ENCODE measurements around the gene LBHD1.
"Not testable (repeated sequence)": the region's sequence is repeated elsewhere in the genome, so short reads cannot be mapped to it uniquely, and the experiment has no call there.

LBHD1 gene

DNA sequence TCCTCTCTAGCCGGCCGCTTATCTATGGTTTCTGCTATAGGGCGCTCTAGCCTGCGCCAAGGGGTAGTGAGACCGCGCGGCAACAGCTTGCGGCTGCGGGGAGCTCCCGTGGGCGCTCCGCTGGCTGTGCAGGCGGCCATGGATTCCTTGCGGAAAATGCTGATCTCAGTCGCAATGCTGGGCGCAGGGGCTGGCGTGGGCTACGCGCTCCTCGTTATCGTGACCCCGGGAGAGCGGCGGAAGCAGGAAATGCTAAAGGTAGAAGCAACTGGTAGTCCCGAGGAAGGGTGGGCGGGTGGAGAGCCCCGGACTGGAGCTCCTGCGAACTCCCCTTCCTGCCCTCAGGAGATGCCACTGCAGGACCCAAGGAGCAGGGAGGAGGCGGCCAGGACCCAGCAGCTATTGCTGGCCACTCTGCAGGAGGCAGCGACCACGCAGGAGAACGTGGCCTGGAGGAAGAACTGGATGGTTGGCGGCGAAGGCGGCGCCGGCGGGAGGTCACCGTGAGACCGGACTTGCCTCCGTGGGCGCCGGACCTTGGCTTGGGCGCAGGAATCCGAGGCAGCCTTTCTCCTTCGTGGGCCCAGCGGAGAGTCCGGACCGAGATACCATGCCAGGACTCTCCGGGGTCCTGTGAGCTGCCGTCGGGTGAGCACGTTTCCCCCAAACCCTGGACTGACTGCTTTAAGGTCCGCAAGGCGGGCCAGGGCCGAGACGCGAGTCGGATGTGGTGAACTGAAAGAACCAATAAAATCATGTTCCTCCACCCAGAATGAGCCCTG lies at the start of gene LBHD1, which contains the start of gene UQCC3:
Gene LBHD1 (minus strand): TSS at position 660 of the 782 bp plus-strand sequence. CDS start 2,236 bp downstream, outside the sequence.
Gene UQCC3 (plus strand): TSS at position 66 of the 782 bp plus-strand sequence. CDS start 73 bp downstream, at position 139.
- DNase-seq = peak; percentile 85

DNA sequence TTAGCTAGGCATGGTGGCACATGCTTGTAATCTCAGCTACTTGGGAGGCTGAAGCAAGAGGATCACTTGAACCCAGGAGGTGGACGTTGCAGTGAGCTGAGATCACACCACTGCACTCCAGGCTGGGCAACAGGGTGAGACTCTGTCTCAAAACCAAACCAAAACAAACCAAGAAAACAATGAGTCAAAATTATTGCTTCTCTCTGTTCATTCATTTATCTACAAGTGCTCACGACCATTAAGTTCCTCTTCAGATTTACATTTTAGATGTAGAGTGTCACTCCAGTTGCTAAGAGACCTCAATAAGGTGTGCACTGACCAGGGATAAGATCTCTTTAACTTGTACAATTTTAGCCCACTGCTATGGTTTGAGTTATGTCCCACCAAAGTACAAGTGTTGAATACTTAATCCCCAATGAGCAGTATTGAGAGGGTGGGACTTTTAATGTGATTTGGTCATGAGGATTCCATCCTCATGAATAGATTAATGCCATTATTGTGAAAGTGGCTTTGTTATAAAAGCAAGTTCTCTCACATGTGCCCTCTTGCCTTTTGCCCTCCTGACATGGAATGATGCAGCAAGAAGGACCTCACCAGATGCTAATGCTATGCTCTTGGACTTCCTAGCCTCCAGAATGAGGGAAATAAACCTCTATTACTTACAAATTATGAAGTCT lies 47.4 kb upstream of the LBHD1 start:
- DNase-seq = no peak

DNA sequence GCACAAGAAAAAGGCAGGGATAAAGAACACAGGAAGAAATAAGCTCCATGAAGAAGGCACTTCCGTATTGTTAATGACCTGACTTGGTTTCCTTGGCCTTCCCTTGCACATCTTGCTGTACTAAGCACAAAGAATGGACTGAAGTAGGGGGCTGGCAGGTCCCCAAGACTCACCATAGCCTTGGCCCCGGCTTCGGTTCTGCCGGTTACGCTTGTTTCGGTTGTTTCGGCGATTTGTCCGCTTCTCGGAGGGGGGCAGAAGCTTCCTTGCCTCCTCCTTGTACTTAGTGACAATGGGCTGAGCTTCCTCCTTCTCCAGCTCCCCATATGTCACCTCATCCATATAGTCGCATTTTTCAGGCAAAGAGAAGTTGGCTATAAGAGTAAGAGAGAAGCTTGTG lies 44.7 kb upstream of the LBHD1 start:
- DNase-seq = no peak

DNA sequence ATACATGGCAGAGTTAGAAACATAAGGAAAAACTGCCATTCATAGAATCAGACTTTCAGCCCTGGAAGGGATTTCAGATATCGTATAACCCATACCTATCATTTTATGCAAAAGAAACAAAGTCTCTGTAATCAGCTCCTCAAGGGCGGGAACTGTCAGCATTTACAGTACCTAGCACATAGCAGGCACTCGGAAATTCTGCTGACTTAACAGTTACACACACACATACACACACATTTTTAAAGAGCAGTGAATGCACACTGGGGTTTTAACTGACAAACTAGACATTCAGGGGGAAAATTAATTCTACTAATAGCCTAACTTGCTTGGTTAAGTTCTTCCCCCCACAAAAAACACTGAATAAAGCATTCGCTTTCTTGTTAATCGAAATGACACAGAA lies 44.1 kb upstream of the LBHD1 start:
- no peak for DNase-seq

DNA sequence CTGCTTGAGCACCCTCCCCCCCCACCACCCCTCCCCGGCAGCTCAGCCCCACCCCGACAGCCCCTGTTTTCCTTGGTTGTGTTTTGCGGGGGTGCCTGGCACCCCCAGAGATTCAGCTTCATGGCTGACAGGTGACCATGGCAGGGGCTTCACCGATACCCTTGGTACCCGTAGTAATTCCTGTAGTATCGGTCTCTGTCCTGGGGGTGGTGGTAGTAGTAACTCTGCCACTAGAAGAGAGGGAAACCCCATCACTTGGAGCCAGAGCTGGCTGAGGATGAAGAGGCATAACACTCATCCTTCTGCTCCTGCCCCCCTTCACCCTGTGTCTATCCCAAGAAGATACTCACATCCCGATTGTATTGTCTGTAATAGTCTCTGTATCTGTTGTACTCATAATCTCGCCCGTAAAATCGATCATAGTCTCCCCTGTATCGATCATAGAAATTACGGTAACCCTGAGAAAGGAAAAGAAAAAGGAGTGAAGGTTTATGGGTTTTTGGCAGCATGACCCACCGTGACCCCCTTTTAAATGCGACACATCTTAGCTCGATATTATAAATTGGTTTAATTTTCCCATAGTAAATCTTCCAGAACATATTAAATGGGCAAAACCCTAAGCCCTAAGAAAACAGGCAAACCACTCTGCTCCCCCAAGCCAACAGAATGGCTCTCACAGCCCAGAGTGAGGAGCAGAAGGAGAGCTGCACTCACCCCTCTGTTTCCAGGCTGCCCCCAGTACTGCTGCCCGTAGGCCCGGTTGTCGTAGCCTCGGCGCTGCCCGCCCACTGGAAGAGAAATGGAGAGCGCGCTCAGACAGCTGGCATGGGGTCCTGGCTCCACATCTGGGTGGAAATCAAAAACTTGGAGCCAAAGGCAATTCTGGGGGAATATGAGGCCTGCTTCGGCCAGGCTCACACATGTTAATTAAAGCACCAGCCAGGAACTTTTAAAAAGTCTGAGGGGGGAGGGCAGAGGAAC lies 43.4 kb upstream of the LBHD1 start:
- no peak for DNase-seq

DNA sequence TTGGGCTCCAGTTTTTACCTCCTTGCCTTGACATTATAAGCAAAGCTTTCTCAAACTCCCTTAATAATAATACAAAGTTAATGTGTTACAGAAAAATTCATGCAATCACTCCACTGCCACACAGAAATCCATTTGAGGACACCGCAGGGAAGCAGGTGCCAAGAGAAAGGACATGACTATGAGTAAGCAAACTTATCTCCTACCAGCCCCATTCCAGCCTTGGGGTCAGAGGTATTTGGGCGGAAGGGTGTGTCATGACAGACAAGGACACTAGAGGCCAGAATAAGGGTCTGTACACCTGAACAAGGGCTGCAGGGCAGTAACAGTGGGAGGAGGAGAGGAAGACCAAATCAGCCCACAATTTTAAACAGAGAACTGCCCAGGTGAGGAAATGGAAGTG lies 41.3 kb upstream of the LBHD1 start:
- DNase-seq = no peak

DNA sequence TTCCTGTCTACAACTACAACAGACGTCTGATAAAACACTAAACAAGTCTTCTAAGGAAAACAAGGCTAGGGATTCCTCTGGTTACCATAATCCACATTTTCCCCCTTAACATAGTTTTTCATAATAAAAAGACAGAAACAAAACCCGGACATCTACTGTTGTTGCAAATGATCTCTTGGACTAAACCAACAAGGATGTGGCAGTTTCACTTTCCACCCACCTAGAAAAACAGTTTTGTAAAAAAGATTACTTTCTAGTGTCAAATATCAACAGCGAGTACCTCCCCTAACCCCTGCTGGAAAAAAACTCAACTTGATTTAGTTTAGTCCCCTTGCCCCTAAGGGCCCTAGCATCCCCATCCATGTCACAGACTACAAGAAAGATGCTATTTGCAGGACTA lies 40.8 kb upstream of the LBHD1 start:
- DNase-seq = peak; percentile 38

DNA sequence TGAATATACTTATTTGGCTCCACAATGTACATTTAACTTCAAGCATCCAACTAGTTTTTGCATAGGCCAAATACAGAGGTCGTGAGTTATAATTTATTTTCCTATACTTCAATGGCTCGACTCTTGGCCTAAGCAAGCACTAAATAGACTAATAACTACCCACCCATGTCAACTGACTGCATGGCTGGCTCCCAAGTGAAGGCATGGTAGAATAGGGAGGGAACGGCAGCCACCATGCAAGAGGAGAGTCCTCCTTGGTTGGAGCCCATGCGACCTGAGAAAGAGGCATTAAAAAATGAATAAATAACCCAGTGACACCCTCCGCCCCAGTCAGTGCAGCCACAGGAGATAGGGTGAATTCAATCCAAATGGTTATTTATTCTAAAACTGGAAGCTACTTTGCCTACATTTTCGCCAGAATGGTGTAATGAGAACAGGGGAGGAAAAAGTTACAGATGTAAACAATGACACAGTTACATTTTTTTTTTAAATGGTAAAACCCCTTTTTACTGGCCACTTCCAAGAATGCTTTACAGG lies 40.3 kb upstream of the LBHD1 start:
- DNase-seq = no peak

DNA sequence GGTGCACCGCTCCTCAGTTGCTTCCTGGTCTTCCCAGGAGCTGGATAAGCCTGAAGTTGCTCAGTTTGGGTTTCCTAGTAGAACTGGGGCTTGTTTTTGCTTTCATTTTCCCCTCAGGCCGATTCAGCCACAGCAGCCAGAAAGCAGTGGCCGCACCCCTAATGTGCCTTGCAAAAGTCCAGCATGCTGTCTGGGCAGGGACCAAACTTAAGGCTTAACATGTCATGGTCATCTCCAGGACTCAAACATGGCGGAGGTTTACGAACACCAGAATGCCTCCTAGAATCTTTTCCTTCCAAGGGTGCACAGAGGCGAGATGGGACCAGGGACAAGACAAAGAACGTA lies 37.9 kb upstream of the LBHD1 start:
- DNase-seq = no peak

DNA sequence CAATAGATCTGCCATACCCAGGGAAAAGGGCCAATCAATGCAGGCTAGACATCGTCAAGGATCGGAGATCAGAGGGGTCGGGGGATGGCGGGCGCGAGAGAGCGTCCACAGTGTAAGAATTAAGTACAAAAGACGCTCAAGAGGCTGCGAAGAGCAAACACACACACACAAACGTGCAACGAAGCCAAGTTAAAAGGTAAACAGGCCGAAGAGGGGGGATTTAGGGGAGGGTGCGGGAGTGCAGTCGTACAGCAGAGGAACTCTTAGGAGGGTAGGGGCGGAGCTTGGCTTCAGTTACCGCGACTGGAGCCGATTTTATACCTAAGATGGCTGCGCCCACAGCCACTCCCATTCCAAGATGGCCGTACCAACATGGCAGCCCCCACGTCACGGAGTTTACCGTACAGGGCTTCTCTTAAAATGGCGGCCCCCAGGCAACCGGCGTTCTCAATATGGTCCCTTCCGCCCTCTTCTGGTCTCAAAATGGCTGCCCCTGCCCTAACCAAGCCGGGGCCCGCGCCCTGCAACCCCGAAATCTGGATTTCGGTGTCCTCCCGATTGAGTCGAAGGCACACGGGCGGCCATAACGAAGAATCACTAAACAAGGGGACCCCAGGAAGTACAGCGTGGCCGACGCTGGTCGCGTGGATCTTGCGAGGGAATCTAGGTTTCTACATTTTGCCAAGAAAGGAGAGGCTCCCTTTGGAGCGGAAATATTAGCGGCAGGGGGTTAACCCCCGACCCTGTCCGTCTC lies 37.4 kb upstream of the LBHD1 start:
- peak; percentile 98 for DNase-seq

DNA sequence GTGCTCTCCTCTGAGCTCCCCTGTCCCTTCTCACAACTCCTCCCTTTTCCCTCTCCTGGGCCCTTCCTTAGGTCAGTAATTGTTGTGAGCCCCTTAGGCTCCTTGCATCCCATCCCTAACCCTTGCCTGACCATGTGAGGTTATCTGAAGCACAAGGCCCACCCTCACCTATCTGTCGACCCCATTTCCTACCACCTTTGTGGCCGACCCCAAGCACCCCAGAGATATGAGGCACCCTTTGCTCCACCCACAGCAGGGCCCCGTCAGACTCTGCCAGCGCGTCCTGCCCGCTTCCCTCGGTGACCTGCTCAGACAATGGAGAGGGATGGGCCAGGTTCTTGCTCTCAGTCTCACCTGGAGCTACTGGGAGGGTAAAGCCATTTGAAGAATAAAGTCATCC lies 36.7 kb upstream of the LBHD1 start:
- peak; percentile 42 for DNase-seq

DNA sequence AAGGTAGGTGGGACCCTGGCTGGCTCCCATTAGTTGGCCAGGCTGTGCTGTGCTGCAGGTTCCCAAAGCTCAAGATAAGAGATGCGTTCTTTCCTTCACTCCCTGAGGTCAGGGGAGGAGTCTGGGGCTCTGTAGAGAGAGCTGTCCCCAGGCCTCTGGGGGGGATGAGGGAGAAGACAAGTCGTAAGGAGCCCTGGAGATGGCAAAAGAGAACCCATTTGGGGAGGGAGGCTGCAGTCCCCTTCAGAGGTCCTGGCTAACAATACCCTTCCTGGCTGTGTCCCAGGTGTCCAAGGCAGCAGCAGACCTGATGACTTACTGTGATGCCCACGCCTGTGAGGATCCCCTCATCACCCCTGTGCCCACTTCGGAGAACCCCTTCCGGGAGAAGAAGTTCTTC lies 36.3 kb upstream of the LBHD1 start:
- DNase-seq = no peak

DNA sequence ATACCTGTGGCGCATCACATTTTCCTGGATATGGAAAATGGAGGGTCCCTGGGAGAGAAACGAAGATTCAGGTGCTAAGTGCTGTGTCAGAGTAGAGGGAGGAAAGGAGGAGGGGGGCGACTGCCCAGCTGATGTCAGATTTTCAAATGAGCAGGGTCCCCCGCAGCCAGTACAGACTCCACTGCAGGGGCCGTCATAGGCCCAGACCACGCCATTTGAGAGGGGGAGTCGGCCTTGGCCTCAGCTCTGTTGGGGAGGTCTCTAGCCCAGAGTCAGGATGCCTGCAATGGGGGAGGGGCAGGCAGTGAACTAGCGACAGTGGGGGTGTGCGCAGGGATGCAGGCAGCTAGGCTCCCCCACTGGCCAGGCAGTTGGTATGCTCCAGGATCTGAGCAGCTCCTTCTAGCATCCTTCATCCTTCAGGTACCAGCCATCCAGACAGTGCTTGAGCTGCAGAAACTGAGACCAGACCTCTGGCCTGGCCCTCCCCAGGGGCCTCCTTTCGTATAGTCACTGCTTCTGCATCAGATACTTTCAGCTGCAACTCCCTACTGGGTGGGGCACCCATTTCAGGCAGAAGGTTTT lies 35.3 kb upstream of the LBHD1 start, which contains the start of the genes BSCL2 and GNG3:
Gene BSCL2 (minus strand): TSS at position 148 of the 585 bp plus-strand sequence. CDS start 229 bp downstream, outside the sequence.
Gene GNG3 (plus strand): TSS at position 400 of the 585 bp plus-strand sequence. CDS start 620 bp downstream, outside the sequence.
- no peak for DNase-seq

DNA sequence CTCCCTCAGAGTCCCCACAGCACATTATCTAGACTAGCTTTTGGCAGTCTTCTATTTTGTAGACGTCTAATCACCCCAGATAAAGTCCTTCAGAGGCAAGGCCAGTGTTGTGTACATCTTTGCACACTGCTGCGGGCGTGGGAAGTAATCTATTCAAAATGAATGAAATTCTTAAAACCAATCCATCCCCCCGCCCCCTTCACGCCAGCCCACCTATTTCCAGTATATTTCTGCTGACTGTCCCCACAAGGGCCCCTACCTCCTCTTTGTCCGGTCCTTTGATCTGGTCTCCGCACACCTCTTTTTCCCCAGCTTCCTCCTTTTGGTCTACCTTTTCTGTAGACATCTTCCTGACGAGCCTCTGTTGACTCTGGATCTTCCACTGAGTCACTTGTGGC lies 34.8 kb upstream of the LBHD1 start:
- DNase-seq = no peak

DNA sequence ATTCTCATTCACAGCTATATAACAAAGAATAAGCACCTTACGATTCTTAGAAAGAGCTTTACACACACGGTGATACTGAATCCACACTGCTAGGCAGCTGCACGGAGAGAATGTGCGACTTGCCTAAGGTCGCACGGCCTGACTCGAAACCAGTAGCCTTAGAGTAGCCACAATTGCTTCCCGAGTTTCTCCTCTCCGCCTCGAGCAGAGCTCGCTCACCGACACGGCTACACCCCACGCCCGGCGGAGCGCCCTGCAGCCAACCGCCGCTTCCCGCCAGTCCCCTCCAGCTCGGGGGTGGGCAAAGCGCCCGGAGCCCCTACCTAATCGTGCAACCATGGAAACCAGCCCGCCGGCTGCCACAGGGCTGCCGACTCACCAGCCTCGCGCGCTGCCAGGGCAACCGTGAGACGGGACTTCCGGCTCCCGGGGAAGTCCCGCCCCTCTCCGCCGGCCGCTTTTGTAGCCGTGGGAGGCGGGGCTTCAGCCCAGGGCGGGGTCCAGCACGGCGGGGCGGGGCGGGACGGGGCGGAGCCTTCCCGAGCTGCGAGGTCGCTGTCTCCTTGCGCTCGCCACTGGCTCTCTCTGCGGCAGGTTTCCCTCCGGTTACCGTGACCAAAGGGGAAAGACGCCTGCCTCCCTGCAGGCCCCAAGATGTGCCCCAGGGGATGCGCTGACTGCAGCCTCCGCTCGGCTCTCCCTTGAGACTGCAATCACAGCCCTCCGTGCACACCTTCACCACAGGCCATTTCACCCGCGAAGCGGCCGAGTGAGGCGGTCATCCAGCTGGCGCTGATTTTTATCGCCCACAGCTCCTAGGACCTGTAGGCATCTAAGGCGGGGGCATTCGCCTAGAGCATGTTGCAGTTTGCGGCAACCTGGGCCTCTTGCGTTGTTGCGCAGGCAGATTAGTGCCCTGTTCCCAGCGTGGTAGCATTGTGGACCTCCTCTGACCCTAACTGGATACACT lies 34.1 kb upstream of the LBHD1 start:
- DNase-seq = peak; percentile 92

DNA sequence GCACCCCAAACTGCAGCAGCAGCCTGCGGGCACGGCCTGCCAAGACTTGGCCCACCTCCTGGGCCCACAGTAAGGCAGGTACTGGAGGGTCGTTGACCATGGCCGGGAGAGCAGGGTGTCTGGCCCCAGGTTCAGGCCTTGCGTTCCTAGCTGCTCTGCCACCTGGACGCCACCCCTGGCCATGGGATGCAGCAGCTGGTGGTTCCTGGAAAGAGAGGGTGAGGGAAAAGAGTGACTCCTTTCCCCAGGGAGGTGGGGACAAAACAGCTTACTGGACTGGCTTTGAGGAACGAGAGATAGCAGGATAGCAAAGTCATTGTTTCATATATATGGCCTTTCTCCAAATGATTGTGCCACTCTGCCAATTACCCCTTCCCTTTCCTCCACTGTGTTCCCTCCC lies 33.3 kb upstream of the LBHD1 start:
- DNase-seq = no peak

DNA sequence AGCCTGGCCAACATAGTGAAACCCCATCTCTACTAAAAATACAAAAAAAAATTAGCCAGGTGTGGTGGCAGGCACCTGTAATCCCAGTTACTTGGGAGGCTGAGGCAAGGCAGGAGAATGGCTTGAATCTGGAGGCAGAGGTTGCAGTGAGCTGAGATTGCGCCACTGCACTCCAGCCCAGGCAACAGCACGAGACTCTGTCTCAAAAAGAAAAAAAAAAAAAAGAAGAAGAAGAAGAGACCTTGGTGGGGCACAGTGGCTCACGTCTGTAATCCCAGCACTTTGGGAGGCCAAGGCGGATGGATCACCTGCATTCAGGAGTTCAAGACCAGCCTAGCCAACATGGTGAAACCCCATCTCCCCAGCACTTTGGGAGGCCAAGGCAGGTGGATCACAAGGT lies 31.9 kb upstream of the LBHD1 start:
- DNase-seq = not testable (repeated sequence)

DNA sequence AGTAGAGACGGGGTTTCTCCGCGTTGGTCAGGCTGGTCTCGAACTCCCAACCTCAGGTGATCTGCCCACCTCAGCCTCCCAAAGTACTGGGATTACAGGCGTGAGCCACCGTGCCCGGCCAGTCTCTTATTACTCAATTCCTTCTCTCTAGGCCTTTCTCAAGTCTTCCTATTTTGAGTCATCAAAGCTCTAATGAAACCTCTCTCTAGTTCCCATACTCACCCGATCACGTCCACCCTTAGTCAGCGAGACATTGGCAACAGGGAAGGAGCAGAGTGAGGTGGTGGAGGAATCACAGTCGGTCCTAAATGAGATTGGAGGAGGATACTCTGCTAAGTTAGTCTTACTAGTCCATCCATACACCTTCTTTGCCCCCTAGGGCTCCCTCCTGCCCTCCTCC lies 30.2 kb upstream of the LBHD1 start:
- DNase-seq = no peak

DNA sequence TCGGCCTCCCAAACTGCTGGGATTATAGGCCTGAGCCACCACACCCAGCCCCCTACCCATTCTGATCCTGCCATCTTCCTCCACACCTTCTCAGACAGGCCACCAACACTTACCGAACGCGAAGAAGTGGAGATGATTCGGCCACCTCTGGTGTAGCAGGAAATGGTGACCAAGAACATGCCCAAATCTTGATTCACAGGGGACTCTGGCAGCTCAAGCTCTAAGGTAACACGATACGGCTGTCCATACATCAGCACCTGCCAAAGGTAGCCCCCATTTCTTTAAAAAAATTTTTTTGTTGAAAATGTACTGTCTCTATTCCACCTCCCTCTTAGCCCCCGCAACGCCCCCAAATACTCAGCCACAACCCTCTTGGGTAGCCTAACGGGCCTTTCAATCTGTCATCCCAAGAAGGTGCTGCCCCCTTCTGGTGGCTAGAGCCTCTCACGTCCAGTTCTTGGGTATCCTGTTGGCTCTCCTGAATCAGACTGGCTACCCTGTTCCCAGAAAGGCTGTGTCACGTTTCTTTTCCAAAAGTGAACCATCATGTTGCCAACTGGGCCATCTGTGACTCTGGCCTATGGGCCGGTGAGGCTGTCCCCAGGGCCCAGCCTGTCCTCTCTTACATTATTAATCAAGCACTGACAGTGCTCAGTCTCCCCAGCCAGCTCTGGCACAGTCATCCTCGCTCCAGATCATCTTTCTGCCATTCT lies 22.5 kb upstream of the LBHD1 start:
- DNase-seq = peak; percentile 79

DNA sequence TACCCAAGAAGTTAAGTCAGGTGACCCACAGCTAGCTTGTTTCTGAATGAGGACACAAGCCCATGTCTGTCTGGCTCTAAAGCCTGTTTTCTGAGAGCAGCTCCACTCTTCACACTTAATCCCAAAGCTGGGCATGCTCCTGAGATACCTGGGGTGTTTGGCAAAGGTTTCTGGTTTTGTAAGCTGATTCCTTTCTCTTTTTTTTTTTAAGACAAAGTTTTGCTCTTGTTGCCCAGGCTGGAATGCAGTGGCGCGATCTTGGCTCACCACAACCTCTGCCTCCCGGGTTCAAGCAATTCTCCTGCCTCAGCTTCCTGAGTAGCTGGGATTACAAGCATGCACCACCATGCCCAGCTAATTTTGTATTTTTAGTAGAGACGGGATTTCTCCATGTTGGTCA lies 21.6 kb upstream of the LBHD1 start:
- DNase-seq = not testable (repeated sequence)

All from CD4-positive, alpha-beta T cell treated with Interleukin-4 for 4 hours (primary cell).